ENCODE measurements around the gene KRTAP2-1.

DNA sequence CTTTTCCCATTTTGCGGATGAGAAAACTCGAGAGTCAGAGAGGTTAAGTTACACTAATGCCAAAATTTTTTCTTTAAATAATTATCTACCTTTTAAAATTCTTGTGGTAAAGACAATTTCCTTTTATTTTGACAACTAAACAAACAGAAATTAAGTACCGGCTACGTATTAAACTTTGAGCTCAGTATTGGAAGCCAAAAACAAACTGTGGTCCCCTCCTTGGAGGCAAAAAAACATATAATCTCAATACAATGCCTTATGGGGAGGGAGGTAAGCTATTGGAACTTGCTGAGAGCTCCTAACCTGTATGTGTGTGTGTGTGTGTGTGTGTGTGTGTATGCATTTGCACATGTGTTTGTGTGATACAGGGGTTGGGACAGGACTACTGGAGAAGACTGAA lies 16.3 kb upstream of the KRTAP2-1 start:
- TF ChIP-seq, protein P1, sequence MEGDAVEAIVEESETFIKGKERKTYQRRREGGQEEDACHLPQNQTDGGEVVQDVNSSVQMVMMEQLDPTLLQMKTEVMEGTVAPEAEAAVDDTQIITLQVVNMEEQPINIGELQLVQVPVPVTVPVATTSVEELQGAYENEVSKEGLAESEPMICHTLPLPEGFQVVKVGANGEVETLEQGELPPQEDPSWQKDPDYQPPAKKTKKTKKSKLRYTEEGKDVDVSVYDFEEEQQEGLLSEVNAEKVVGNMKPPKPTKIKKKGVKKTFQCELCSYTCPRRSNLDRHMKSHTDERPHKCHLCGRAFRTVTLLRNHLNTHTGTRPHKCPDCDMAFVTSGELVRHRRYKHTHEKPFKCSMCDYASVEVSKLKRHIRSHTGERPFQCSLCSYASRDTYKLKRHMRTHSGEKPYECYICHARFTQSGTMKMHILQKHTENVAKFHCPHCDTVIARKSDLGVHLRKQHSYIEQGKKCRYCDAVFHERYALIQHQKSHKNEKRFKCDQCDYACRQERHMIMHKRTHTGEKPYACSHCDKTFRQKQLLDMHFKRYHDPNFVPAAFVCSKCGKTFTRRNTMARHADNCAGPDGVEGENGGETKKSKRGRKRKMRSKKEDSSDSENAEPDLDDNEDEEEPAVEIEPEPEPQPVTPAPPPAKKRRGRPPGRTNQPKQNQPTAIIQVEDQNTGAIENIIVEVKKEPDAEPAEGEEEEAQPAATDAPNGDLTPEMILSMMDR (IDR thresholded peaks at IDR 0.05) = no peak
- TF ChIP-seq POLR2A (IDR thresholded peaks at IDR 0.05) (no peak), EP300 (IDR thresholded peaks at IDR 0.05) (no peak)

All from ovary (tissue), 3 donors.